Trophoblast cell (in vitro differentiated cells and primary cell): ENCODE results near the gene COLGALT1.
"Not testable (repeated sequence)": the region's sequence is repeated elsewhere in the genome, so short reads cannot be mapped to it uniquely, and the experiment has no call there.

Experiments
- DNase-seq, 2 donors: peaks; one replicate each; pipeline ENCODE4 v3.0.0-alpha.2; 2016
- H2AFZ ChIP-seq: 2 replicates; pipeline ENCODE4 v1.6.1; 2013; ENCODE audit warnings: low read length, moderate library complexity, mild to moderate bottlenecking; ENCODE audit not compliant: insufficient read depth, poor library complexity
- H2AK5ac ChIP-seq: 2 replicates; pipeline ENCODE4 v1.6.1; 2013; ENCODE audit warnings: mild to moderate bottlenecking, low read length
- H2BK120ac ChIP-seq: 2 replicates; pipeline ENCODE4 v1.6.1; 2013; ENCODE audit warnings: low read length, mild to moderate bottlenecking, moderate library complexity; ENCODE audit not compliant: insufficient read depth, poor library complexity
- H2BK12ac ChIP-seq: 2 replicates; pipeline ENCODE4 v1.6.1; 2013; ENCODE audit warnings: mild to moderate bottlenecking, low read length, moderate library complexity
- H2BK5ac ChIP-seq: 2 replicates; pipeline ENCODE4 v1.6.1; 2013; ENCODE audit warnings: low read length, low read depth, moderate library complexity, mild to moderate bottlenecking; ENCODE audit not compliant: poor library complexity
- H3K14ac ChIP-seq: 2 replicates; pipeline ENCODE4 v1.6.1; 2013; ENCODE audit warnings: mild to moderate bottlenecking, low read length
- H3K18ac ChIP-seq: 2 replicates; pipeline ENCODE4 v1.6.1; 2013; ENCODE audit warnings: mild to moderate bottlenecking, low read length
- H3K23ac ChIP-seq: 2 replicates; pipeline ENCODE4 v1.6.1; 2013; ENCODE audit warnings: low read length
- H3K27ac ChIP-seq: 2 replicates; pipeline ENCODE4 v1.5.1; 2013; ENCODE audit warnings: low read depth, mild to moderate bottlenecking, inconsistent platforms, low read length, moderate library complexity
- H3K27me3 ChIP-seq: 2 replicates; pipeline ENCODE4 v1.6.1; 2013; ENCODE audit warnings: inconsistent platforms, mild to moderate bottlenecking, low read length, moderate library complexity; ENCODE audit not compliant: insufficient read depth
- H3K36me3 ChIP-seq, 2 experiments: 1 replicate in 1 of 2; 2 replicates in 1 of 2; pipeline ENCODE4 v1.6.1; 2013; ENCODE audit warnings: low read length in 2 of 2, mild to moderate bottlenecking in 2 of 2, moderate library complexity in 1 of 2; ENCODE audit not compliant: insufficient read depth in 2 of 2, control insufficient read depth in 1 of 2
- H3K4ac ChIP-seq: 2 replicates; pipeline ENCODE4 v1.6.1; 2013; ENCODE audit warnings: low read depth, mild to moderate bottlenecking, low read length, moderate library complexity
- H3K4me1 ChIP-seq, 2 experiments: 1 replicate in 1 of 2; 2 replicates in 1 of 2; pipeline ENCODE4 v1.6.1; 2013; ENCODE audit warnings: low read length in 2 of 2, mild to moderate bottlenecking in 2 of 2, moderate library complexity in 1 of 2; ENCODE audit not compliant: insufficient read depth in 2 of 2, control insufficient read depth in 1 of 2
- H3K4me2 ChIP-seq: 2 replicates; pipeline ENCODE4 v1.6.1; 2013; ENCODE audit warnings: inconsistent platforms, mild to moderate bottlenecking, low read length, moderate library complexity
- H3K4me3 ChIP-seq: 2 replicates; pipeline ENCODE4 v1.5.1; 2013; ENCODE audit warnings: mild to moderate bottlenecking, low read depth, low read length, inconsistent platforms
- H3K79me1 ChIP-seq: one replicate; pipeline ENCODE4 v1.6.1; 2013; ENCODE audit warnings: low read length
- H3K79me2 ChIP-seq: 2 replicates; pipeline ENCODE4 v1.6.1; 2013; ENCODE audit warnings: low read length, mild to moderate bottlenecking; ENCODE audit not compliant: control insufficient read depth, insufficient read depth, poor library complexity
- H3K9ac ChIP-seq: 2 replicates; pipeline ENCODE4 v1.6.1; 2013; ENCODE audit warnings: mild to moderate bottlenecking, low read length
- H3K9me3 ChIP-seq: 2 replicates; pipeline ENCODE4 v1.6.1; 2013; ENCODE audit warnings: low read depth, mild to moderate bottlenecking, control low read depth, inconsistent platforms, low read length; ENCODE audit not compliant: insufficient read depth
- H4K12ac ChIP-seq: 2 replicates; pipeline ENCODE4 v1.6.1; 2013; ENCODE audit warnings: low read depth, mild to moderate bottlenecking, low read length, moderate library complexity
- H4K8ac ChIP-seq: 2 replicates; pipeline ENCODE4 v1.6.1; 2013; ENCODE audit warnings: low read depth, mild to moderate bottlenecking, low read length, moderate library complexity
- H4K91ac ChIP-seq: one replicate; pipeline ENCODE4 v1.6.1; 2013; ENCODE audit warnings: low read depth, mild to moderate bottlenecking, low read length, moderate library complexity
- WGBS: extraction: QIAGEN DNeasy Blood & Tissue Kit; methylation state at CpG from one replicate; pipeline ENCODE4 v1.1.7; 2013; ENCODE audit warnings: missing lambda C conversion rate; ENCODE audit not compliant: insufficient read length, insufficient coverage; ENCODE audit errors: extremely low coverage; 5-methylcytosine and 5-hydroxymethylcytosine counted together

The COLGALT1 gene

GRCh38 chr19:17565611-17566010 lies 10.2 kb downstream of the COLGALT1 start:
- Histone ChIP-seq H3K4me1 (peaks cover 0 to 3% of the 10 kb centered on the region in 2 experiments), H3K79me1 (no peaks in the 10 kb centered on the region), H3K23ac (no peak overlapping the region), H3K18ac (no peak overlapping the region), H2BK120ac (no peak overlapping the region), H3K14ac (no peak overlapping the region), H2AFZ (no peak overlapping the region), H4K8ac (no peak overlapping the region), H3K4ac (no peak overlapping the region), H3K36me3 (peaks cover 26% of the 10 kb centered on the region in 2 experiments), H3K4me3 (no peak overlapping the region), H2AK5ac (no peak overlapping the region), H3K79me2 (no peaks in the 10 kb centered on the region), H4K91ac (no peak overlapping the region), H3K4me2 (no peak overlapping the region), H4K12ac (no peak overlapping the region), H3K27me3 (no peaks in the 10 kb centered on the region), H3K27ac (no peak overlapping the region), H2BK12ac (no peak overlapping the region), H3K9me3 (no peaks in the 10 kb centered on the region), H3K9ac (no peak overlapping the region), H2BK5ac (no peak overlapping the region)
- DNase-seq: no peak
- no CpG with 5 or more reads among the region's 3 CpGs for WGBS

- DNase-seq: no peak
These were observed 12.5 kb downstream of the COLGALT1 start for GRCh38 chr19:17567940-17568339.

DNA sequence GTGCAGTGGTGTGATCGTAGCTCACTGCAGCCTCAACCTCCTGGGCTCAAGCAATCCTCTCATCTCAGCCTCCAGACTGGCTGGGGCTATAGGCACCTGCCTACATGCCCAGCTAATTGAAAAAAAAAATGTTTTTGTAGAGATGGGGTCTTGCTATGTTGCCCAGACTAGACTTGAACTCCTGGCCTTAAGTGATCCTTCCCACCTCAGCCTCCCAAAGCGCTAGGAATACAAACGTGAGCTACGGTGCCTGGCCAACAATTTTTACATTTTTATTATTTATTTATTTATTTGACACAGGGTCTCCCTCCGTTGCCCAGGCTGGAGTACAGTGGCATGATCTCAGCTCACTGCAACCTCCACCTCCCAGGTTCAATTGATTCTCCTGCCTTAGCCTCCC lies 14.8 kb downstream of the COLGALT1 start:
- not testable (repeated sequence) for H3K4ac ChIP-seq, H3K27ac ChIP-seq, H3K4me1 ChIP-seq, H3K23ac ChIP-seq, H3K18ac ChIP-seq, H3K27me3 ChIP-seq, H2BK12ac ChIP-seq, H3K79me1 ChIP-seq, H4K8ac ChIP-seq, DNase-seq, H3K9me3 ChIP-seq, H3K4me2 ChIP-seq, H4K91ac ChIP-seq, H2AFZ ChIP-seq, H4K12ac ChIP-seq, H3K9ac ChIP-seq, H2AK5ac ChIP-seq, H2BK120ac ChIP-seq, H2BK5ac ChIP-seq, H3K4me3 ChIP-seq, H3K79me2 ChIP-seq, H3K14ac ChIP-seq
- WGBS: no CpG with 5 or more reads among the region's 5 CpGs
- H3K36me3 ChIP-seq: peaks cover 34 to 36% of the 10 kb centered on the region in 2 experiments

More at GRCh38 chr19:17567940-17568339, 12.5 kb downstream of the COLGALT1 start:
- H3K27ac ChIP-seq: no peak overlapping the region
- H3K9me3 ChIP-seq: no peaks in the 10 kb centered on the region
- no peak overlapping the region for H3K14ac ChIP-seq
- no peaks in the 10 kb centered on the region for H3K79me2 ChIP-seq
- H2AFZ ChIP-seq: no peak overlapping the region
- H3K23ac ChIP-seq: no peak overlapping the region
- no peak overlapping the region for H2BK12ac ChIP-seq
- no peak overlapping the region for H3K9ac ChIP-seq
- H3K36me3 ChIP-seq: peaks cover 31 to 35% of the 10 kb centered on the region in 2 experiments
- H3K4ac ChIP-seq: no peak overlapping the region
- no peak overlapping the region for H4K91ac ChIP-seq
- H2BK120ac ChIP-seq: no peak overlapping the region
- H3K79me1 ChIP-seq: no peaks in the 10 kb centered on the region
- H2BK5ac ChIP-seq: no peak overlapping the region
- no peaks in the 10 kb centered on the region for H3K27me3 ChIP-seq
- no peak overlapping the region for H3K18ac ChIP-seq
- H3K4me3 ChIP-seq: no peak overlapping the region
- H4K12ac ChIP-seq: no peak overlapping the region
- H3K4me2 ChIP-seq: no peak overlapping the region
- H3K4me1 ChIP-seq: peaks cover 0 to 3% of the 10 kb centered on the region in 2 experiments
- no peak overlapping the region for H2AK5ac ChIP-seq
- no CpG with 5 or more reads among the region's 1 CpG for WGBS
- no peak overlapping the region for H4K8ac ChIP-seq

- Histone ChIP-seq H3K4me1 (no peaks in the 10 kb centered on the region), H3K14ac (no peak overlapping the region), H3K79me1 (no peaks in the 10 kb centered on the region), H2BK12ac (no peak overlapping the region), H3K4me3 (no peak overlapping the region), H3K27me3 (no peaks in the 10 kb centered on the region), H3K36me3 (peaks cover 37 to 38% of the 10 kb centered on the region in 2 experiments), H4K12ac (no peak overlapping the region), H3K27ac (no peak overlapping the region), H2AK5ac (no peak overlapping the region), H3K9me3 (no peaks in the 10 kb centered on the region), H3K4me2 (no peak overlapping the region), H3K9ac (no peak overlapping the region), H3K18ac (no peak overlapping the region), H3K23ac (no peak overlapping the region), H4K8ac (no peak overlapping the region), H2BK5ac (no peak overlapping the region), H3K4ac (no peak overlapping the region), H3K79me2 (no peaks in the 10 kb centered on the region), H4K91ac (no peak overlapping the region), H2AFZ (no peak overlapping the region), H2BK120ac (no peak overlapping the region)
- DNase-seq: no peak
- no CpG with 5 or more reads among the region's 6 CpGs for WGBS
These were observed 15.3 kb downstream of the COLGALT1 start for GRCh38 chr19:17570791-17571190.
